ENCODE data around the gene ZNF385D. TPM values are rescaled to one million over a fixed set of nuclear protein-coding genes. Genes with fewer than 3 reads are reported as not detected.

ZNF385D gene
- total RNA-seq, 1 donor from 2014 or later, result 2.1 TPM

DNA sequence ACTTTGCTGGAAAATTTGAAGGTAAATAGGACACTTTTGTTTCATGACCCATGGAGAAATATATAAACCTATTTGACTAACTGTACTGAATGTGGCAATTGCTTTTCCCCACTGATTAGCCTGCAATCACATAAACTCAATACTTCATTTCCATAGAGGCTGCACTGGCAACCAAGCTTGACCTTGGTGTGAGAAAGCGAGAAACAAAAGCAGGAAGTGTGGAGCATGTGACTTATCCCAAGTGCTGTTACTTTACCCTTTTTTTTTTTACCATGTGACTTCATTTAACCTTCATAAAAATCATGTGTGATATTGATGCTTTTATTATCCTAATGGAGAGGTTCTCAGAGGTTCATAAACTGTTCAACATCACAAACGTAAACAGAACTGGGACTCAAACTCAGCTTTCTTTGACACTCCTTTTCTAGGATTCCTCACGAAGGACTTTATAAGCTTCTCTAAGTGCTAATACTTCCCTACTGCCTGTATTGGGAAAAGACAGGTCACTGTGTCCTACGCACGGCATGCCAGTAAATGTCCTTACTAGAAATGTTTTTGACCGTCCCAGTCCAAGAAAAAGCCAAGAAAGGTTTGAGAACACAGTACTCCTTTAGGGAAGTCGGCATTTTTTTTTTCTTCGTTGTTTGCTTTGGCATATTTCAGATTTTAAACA lies 34.9 kb upstream of the ZNF385D start:
- Mint-ChIP-seq H3K4me1 (peaks cover 3% of the 10 kb centered on the region), H3K9me3 (no peaks in the 10 kb centered on the region), H3K27me3 (ENCODE audit: low read depth) (no peaks in the 10 kb centered on the region), H3K27ac (ENCODE audit: unreplicated experiment) (no peak overlapping the region), H3K36me3 (ENCODE audit: low read depth) (no peaks in the 10 kb centered on the region), H3K4me3 (no peak overlapping the region)
- DNase-seq (ENCODE audit: low read depth, low spot score), result no peak
- TF ChIP-seq CTCF (conservative IDR thresholded peaks at IDR 0.05), result no peak

GRCh38 chr3:21783839-21784238 lies 32.8 kb upstream of the ZNF385D start:
- Mint-ChIP-seq H3K27me3 (ENCODE audit: low read depth) (no peaks in the 10 kb centered on the region), H3K36me3 (ENCODE audit: low read depth) (no peaks in the 10 kb centered on the region), H3K4me1 (peaks cover 3% of the 10 kb centered on the region), H3K4me3 (no peak overlapping the region), H3K27ac (ENCODE audit: unreplicated experiment) (no peak overlapping the region), H3K9me3 (no peaks in the 10 kb centered on the region)
- TF ChIP-seq CTCF (conservative IDR thresholded peaks at IDR 0.05), result no peak
- DNase-seq (ENCODE audit: low read depth, low spot score), result no peak

DNA sequence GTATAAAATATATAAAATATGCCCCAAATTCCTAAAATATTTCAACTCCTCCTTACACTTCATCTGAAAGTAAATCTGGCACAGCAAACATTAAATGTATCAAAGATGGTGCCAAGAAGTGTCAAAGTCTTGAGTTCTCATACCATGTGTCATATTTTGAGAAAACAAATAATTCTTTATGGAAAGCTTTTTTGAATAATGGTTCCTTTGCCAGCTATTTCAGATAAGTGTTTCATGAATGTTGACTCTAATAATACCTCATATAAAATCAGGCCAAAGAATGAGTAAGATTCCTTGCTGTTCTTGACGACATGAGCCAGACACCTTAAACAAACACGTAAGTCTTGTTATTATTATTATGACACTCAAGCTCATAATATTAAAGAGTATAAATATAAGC lies 30.3 kb upstream of the ZNF385D start:
- Mint-ChIP-seq H3K27me3 (ENCODE audit: low read depth) (no peaks in the 10 kb centered on the region), H3K9me3 (no peaks in the 10 kb centered on the region), H3K4me1 (no peaks in the 10 kb centered on the region), H3K27ac (ENCODE audit: unreplicated experiment) (no peak overlapping the region), H3K4me3 (no peak overlapping the region), H3K36me3 (ENCODE audit: low read depth) (no peaks in the 10 kb centered on the region)
- no peak for DNase-seq (ENCODE audit: low read depth, low spot score)
- TF ChIP-seq CTCF (conservative IDR thresholded peaks at IDR 0.05), result no peak

- Mint-ChIP-seq H3K27ac (ENCODE audit: unreplicated experiment) (no peak overlapping the region), H3K4me1 (no peaks in the 10 kb centered on the region), H3K36me3 (ENCODE audit: low read depth) (no peaks in the 10 kb centered on the region), H3K27me3 (ENCODE audit: low read depth) (no peaks in the 10 kb centered on the region), H3K4me3 (no peak overlapping the region), H3K9me3 (no peaks in the 10 kb centered on the region)
- DNase-seq (ENCODE audit: low read depth, low spot score), result no peak
- TF ChIP-seq CTCF (conservative IDR thresholded peaks at IDR 0.05), result no peak
Observed at GRCh38 chr3:21779909-21780308, 28.9 kb upstream of the ZNF385D start.

DNA sequence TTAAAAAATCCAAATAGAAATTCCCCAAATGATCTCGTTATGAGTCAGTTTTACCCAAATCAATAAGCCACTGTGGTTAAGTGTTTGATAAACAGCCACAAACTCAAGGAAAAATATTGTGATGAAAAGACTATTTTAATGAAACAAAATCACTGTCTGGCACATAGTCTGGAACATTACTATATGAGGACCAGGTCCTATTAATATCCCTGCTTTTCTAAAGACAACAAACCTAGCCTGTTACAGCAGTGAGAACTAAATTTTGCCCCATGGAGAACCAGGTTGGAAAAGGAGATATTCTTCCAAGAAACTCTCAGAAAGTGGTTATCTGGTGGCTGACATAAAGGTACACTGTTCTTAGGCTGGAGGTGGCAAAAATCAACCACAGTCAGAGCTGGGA lies 27.7 kb upstream of the ZNF385D start:
- no peaks in the 10 kb centered on the region for H3K4me1 Mint-ChIP-seq
- peaks cover 4% of the 10 kb centered on the region for H3K9me3 Mint-ChIP-seq
- no peak for TF ChIP-seq CTCF (conservative IDR thresholded peaks at IDR 0.05)
- no peaks in the 10 kb centered on the region for H3K36me3 Mint-ChIP-seq (ENCODE audit: low read depth)
- DNase-seq (ENCODE audit: low read depth, low spot score), result no peak
- no peak overlapping the region for H3K4me3 Mint-ChIP-seq
- H3K27me3 Mint-ChIP-seq (ENCODE audit: low read depth), result no peaks in the 10 kb centered on the region
- H3K27ac Mint-ChIP-seq (ENCODE audit: unreplicated experiment), result no peak overlapping the region
